Fibroblast of lung (primary cell): ENCODE data around the gene ZNF182.
"Not testable (repeated sequence)": the region's sequence is repeated elsewhere in the genome, so short reads cannot be mapped to it uniquely, and the experiment has no call there.

ENCODE experiments used
- CTCF ChIP-seq, 2 donors: IDR thresholded peaks in 1 of 2; conservative IDR thresholded peaks in 1 of 2; 1 replicate in 1 of 2; 2 replicates in 1 of 2; pipeline ENCODE4 v1.5.1; 2011 to 2012; ENCODE audit warnings: low read length in 2 of 2, control low read depth in 1 of 2, inconsistent platforms in 1 of 2, low read depth in 1 of 2, mild to moderate bottlenecking in 1 of 2
- EZH2 ChIP-seq: IDR thresholded peaks from 2 replicates; pipeline ENCODE4 v1.5.1; 2012; ENCODE audit warnings: low read length, control low read depth, mild to moderate bottlenecking; ENCODE audit errors: missing control alignments

- TF ChIP-seq CTCF (conservative IDR thresholded peaks at IDR 0.05 in 1 of 2, IDR thresholded peaks at IDR 0.05 in 1 of 2; ENCODE audit: low read depth in 1 of 2, low read length in 2 of 2); EZH2: not testable (repeated sequence)
Measured at GRCh38 chrX:47965526-47965925, 38.3 kb downstream of the ZNF182 start.
